ENCODE data around the gene MED17. TPM values are rescaled to one million over a fixed set of nuclear protein-coding genes. Genes with fewer than 3 reads are reported as not detected.

Gene MED17
- polyA plus RNA-seq, 1 of the 3 experiments (the other 2 are of a cell fraction), result 19.3 TPM

DNA sequence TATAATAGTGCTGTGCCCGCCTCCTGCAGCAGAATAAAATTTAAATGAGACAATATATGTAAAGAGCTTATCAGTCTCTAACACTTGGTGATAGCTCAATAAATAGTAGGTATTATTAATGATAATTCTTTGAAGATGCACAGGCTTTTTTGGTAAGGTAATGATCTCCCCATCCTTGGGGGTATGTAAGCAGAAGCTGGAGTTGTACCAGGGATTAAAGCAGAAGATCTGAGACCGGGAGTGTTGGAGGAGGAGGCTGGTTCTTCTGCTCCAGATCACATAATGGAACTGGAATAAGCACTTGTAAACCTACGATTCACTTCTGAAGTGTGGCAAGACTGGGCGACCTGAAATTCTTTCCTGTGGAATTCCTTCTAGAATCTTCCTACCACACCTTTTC, 58.0 kb downstream of the MED17 start:
- Histone ChIP-seq H3F3A (replicated peaks; ENCODE audit: insufficient read depth) (peaks cover 3% of the 10 kb centered on the region), H3K4me1 (ENCODE audit: control insufficient read depth in 1 of 2, insufficient read depth in 2 of 2, low read depth in 1 of 2, low read length in 1 of 2) (peaks cover 4 to 9% of the 10 kb centered on the region in 2 experiments; a peak in 2 of 4 replicates), H2AFZ (ENCODE audit: low read depth) (no peak overlapping the region), H3K9me3 (no peaks in the 10 kb centered on the region), H3K27ac (ENCODE audit: low read depth in 2 of 2, low read length in 1 of 2) (no peak overlapping the region), H3K9ac (no peak overlapping the region), H3K36me3 (replicated peaks in 1 of 2; ENCODE audit: control insufficient read depth in 1 of 2, insufficient read depth in 2 of 2, low read length in 1 of 2) (no peaks in the 10 kb centered on the region), H3K27me3 (ENCODE audit: insufficient read depth) (no peaks in the 10 kb centered on the region), H4K20me1 (ENCODE audit: insufficient read depth) (no peaks in the 10 kb centered on the region), H3K4me3 (ENCODE audit: low read depth in 2 of 2, low read length in 1 of 2) (no peak overlapping the region), H3K79me2 (ENCODE audit: insufficient read depth) (no peaks in the 10 kb centered on the region), H3K4me2 (0 out of 2 replicates have a peak overlapping the region, but pooled peaks have one; percentile 4), H3K9me2 (no peaks in the 10 kb centered on the region)
- ChIA-PET CTCF (interaction anchor here (0.7 to 1.3 kb wide), 2 partner anchors 8 to 858 kb away, joined by 3 read pairs; partner anchors contain the start of gene VSTM5), POLR2A (no interaction called here)
- no peak for DNase-seq
- TF ChIP-seq RXRA (IDR thresholded peaks at IDR 0.05; ENCODE audit: borderline replicate concordance, low read depth) (no peak), POLR2AphosphoS5 (IDR thresholded peaks at IDR 0.05; ENCODE audit: low read depth, low read length) (no peak), NRF1 (IDR thresholded peaks at IDR 0.05; ENCODE audit: low read depth, low read length) (no peak), FOXM1 (IDR thresholded peaks at IDR 0.05; ENCODE audit: low read depth) (no peak)
- TF ChIP-seq, protein P1, sequence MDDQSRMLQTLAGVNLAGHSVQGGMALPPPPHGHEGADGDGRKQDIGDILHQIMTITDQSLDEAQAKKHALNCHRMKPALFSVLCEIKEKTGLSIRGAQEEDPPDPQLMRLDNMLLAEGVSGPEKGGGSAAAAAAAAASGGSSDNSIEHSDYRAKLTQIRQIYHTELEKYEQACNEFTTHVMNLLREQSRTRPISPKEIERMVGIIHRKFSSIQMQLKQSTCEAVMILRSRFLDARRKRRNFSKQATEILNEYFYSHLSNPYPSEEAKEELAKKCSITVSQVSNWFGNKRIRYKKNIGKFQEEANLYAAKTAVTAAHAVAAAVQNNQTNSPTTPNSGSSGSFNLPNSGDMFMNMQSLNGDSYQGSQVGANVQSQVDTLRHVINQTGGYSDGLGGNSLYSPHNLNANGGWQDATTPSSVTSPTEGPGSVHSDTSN (IDR thresholded peaks at IDR 0.05), result no peak
- WGBS (ENCODE audit: low lambda C conversion rate), result 93% methylated on average over 4 of the region's 4 CpGs

DNA sequence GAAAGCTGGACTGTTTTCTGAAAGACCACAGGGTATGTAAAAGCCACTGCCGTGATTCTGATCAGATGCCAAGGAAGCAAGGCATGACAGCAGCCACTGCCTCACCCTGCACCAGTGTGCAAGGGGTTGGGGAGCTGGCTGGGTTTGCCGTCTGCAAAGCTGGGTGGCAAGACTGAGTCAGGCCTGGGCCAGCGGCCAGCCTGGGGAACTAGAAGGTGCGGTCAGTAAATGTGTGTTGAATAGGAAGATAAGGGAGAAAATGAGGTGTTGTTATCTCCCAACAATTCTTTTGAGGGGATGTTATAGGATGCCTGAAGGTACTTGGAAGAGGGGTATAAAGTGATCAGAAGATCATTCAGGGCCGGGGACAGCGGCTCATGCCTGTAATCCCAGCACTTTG, 58.4 kb downstream of the MED17 start:
- Histone ChIP-seq H3K36me3 (replicated peaks in 1 of 2; ENCODE audit: control insufficient read depth in 1 of 2, insufficient read depth in 2 of 2, low read length in 1 of 2) (no peaks in the 10 kb centered on the region), H4K20me1 (ENCODE audit: insufficient read depth) (no peaks in the 10 kb centered on the region), H3K4me2 (peak overlapping the region; percentile 4; the same call in 1 of the 2 replicates), H3F3A (replicated peaks; ENCODE audit: insufficient read depth) (peaks cover 3% of the 10 kb centered on the region), H3K27ac (ENCODE audit: low read depth in 2 of 2, low read length in 1 of 2) (no peak overlapping the region), H3K9me3 (no peaks in the 10 kb centered on the region), H3K4me1 (ENCODE audit: control insufficient read depth in 1 of 2, insufficient read depth in 2 of 2, low read depth in 1 of 2, low read length in 1 of 2) (peaks cover 4 to 9% of the 10 kb centered on the region in 2 experiments; a peak in 2 of 4 replicates), H2AFZ (ENCODE audit: low read depth) (no peak overlapping the region), H3K79me2 (ENCODE audit: insufficient read depth) (no peaks in the 10 kb centered on the region), H3K9ac (no peak overlapping the region), H3K4me3 (ENCODE audit: low read depth in 2 of 2, low read length in 1 of 2) (no peak overlapping the region), H3K9me2 (no peaks in the 10 kb centered on the region), H3K27me3 (ENCODE audit: insufficient read depth) (no peaks in the 10 kb centered on the region)
- POLR2A ChIA-PET, result no interaction called here
- TF ChIP-seq USF1 (IDR thresholded peaks at IDR 0.05; ENCODE audit: borderline replicate concordance, low read depth) (no peak), NFIC (IDR thresholded peaks at IDR 0.05; ENCODE audit: borderline replicate concordance) (peak; percentile 91), RXRA (IDR thresholded peaks at IDR 0.05; ENCODE audit: borderline replicate concordance, low read depth) (no peak), EP300 (IDR thresholded peaks at IDR 0.05; ENCODE audit: borderline replicate concordance in 1 of 2, low read depth in 1 of 2, low read length in 1 of 2) (peak in 1 of 2 experiments; percentile 73; a peak in 1 of 4 replicates), FOSL2 (IDR thresholded peaks at IDR 0.05; ENCODE audit: borderline replicate concordance, low read depth) (peak; percentile 58; the same call in 1 of the 2 replicates), JUND (IDR thresholded peaks at IDR 0.05) (peak; percentile 69), MXI1 (IDR thresholded peaks at IDR 0.05; ENCODE audit: low read depth, low read length) (no peak), TCF12 (IDR thresholded peaks at IDR 0.05) (peak; percentile 69)
- TF ChIP-seq, protein P2, sequence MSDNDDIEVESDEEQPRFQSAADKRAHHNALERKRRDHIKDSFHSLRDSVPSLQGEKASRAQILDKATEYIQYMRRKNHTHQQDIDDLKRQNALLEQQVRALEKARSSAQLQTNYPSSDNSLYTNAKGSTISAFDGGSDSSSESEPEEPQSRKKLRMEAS (IDR thresholded peaks at IDR 0.05; ENCODE audit: low read depth), result 0 out of 2 replicates have a peak, but pooled peaks have one; percentile 24
- TF ChIP-seq, protein P1 (IDR thresholded peaks at IDR 0.05), result peak; percentile 48; the same call in 1 of the 2 replicates
- TF ChIP-seq, protein P3, sequence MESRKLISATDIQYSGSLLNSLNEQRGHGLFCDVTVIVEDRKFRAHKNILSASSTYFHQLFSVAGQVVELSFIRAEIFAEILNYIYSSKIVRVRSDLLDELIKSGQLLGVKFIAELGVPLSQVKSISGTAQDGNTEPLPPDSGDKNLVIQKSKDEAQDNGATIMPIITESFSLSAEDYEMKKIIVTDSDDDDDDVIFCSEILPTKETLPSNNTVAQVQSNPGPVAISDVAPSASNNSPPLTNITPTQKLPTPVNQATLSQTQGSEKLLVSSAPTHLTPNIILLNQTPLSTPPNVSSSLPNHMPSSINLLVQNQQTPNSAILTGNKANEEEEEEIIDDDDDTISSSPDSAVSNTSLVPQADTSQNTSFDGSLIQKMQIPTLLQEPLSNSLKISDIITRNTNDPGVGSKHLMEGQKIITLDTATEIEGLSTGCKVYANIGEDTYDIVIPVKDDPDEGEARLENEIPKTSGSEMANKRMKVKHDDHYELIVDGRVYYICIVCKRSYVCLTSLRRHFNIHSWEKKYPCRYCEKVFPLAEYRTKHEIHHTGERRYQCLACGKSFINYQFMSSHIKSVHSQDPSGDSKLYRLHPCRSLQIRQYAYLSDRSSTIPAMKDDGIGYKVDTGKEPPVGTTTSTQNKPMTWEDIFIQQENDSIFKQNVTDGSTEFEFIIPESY (IDR thresholded peaks at IDR 0.05; ENCODE audit: borderline replicate concordance, low read depth), result no peak
- WGBS (ENCODE audit: low lambda C conversion rate), result 36% methylated on average over 6 of the region's 6 CpGs
- no peak for DNase-seq
- CTCF ChIA-PET, result interaction anchor here (1.3 kb wide), 1 partner anchor 8 kb away, joined by 3 read pairs; the partner anchor contains the start of gene VSTM5
